D721Med (cell line): Measurements from ENCODE around the gene APIP.

ENCODE experiments used
- DNase-seq: peaks from one replicate; pipeline ENCODE4 v3.0.0; 2011; ENCODE audit warnings: low spot score; ENCODE audit not compliant: insufficient read length
- FAIRE-seq: peaks from 2 replicates; lab custom pipeline; 2011; peaks lifted over from hg19 to GRCh38; lab: Jason Lieb, UNC
- CTCF ChIP-seq: IDR thresholded peaks from 2 replicates; pipeline ENCODE4 v1.5.1; 2012; ENCODE audit warnings: mild to moderate bottlenecking, control low read depth; ENCODE audit not compliant: insufficient read depth; ENCODE audit errors: missing control alignments

The APIP gene

GRCh38 chr11:34857463-34857862 lies 58.7 kb downstream of the APIP start:
- TF ChIP-seq CTCF = no peak
- DNase-seq (no peak), FAIRE-seq (no peak)

DNA sequence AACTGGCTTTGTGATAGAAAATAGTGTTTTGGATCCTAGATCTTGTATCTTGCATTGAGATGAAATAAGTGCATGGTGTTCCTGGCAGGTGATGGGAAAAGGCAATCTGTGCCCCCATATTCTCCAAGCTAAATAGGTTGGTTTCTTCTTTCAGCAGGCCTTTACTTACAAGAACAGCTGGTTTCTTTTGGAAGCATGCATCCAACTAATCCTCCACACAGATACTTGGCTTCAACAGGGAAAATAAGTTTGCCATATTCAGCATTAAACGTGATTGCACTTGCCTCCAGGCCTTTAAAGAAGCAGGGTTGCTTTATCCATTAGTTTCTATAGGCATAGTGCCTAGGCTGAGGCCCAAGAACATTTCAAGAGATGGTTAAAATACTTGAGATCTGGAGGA lies 59.9 kb downstream of the APIP start:
- FAIRE-seq = no peak
- DNase-seq = no peak
- no peak for TF ChIP-seq CTCF

- FAIRE-seq (no peak), DNase-seq (no peak)
- TF ChIP-seq CTCF = no peak
These were observed 60.5 kb downstream of the APIP start for GRCh38 chr11:34855754-34856095.

DNA sequence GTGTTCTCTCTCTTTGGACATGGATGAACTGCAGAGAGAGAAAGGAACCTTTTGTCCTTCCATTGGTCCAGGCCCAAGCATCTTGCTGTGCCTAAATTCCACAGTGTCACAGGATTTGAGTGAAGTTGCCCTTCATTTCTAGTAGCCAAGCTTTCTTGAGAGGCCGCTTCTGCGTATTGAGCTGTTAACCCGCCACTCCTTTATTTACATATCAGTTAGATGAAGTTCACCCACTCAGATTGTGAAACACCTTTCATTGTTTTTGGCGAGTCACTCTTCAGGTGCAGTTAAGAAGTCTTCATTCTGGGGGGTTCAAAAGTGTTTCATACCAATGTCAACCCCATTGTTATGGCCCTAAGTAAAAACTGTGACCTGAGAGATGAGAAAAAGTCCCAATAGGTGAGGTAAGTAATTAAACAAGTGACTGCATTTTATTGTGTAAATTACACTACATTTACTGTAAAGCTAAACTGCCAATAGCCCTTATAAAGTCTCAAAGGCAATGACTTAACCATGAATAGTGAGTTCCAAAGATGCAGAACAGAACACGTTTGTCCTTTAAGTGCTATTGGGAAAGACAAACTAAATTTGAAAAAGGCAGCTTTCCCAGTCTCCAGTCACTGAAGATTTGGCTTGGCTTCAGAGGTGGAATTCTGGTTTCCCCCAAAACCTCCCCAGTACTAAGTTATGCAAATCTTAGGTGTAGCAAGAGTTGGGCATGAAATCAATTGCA lies 61.0 kb downstream of the APIP start:
- no peak for DNase-seq
- no peak for FAIRE-seq
- no peak for TF ChIP-seq CTCF

GRCh38 chr11:34851916-34852315 lies 64.3 kb downstream of the APIP start:
- no peak for DNase-seq
- no peak for TF ChIP-seq CTCF
- no peak for FAIRE-seq

DNA sequence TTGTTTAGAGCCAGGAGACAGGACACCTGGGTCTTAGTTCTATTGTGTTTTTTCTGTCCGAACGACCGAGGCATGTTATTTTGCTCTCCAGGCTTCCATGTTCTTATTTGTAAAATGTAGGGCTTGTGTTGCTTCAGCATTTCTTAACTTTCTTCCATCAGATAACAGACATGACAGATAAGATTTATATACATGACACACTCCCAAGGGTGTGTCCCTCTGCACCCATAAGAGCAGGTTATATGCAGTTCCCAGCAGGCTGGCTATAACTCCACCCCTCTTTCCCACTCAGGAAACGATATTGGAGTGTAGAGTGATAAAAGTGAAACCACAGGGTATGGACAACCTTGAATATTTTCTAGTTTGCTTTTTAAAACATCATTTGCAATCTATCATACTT lies 65.8 kb downstream of the APIP start:
- DNase-seq = no peak
- TF ChIP-seq CTCF = no peak
- FAIRE-seq = peak; percentile 51

DNA sequence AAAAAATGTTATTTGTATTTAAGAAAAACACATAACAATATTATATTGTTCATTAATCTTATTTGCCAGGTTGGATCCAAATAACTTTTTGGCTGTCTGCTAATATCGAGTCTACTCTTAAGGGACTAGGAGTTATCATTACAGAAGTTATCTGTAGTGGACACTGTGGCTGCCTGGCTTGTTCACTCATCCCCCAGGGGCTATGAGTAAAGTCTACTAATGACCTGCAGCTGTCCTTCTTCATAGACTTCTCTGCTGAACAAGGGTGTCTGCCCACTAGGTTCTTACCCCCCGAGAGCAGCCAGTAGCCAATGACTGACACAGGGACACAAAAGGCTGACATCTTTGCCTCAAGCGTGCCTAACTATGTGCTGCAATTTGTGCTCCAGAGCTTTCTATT lies 69.7 kb downstream of the APIP start:
- TF ChIP-seq CTCF = no peak
- no peak for FAIRE-seq
- no peak for DNase-seq
